ENCODE measurements around the gene FERMT1.
A peak's percentile ranks its signal among the peaks of the same experiment; 100 is the strongest.

FERMT1 gene

DNA sequence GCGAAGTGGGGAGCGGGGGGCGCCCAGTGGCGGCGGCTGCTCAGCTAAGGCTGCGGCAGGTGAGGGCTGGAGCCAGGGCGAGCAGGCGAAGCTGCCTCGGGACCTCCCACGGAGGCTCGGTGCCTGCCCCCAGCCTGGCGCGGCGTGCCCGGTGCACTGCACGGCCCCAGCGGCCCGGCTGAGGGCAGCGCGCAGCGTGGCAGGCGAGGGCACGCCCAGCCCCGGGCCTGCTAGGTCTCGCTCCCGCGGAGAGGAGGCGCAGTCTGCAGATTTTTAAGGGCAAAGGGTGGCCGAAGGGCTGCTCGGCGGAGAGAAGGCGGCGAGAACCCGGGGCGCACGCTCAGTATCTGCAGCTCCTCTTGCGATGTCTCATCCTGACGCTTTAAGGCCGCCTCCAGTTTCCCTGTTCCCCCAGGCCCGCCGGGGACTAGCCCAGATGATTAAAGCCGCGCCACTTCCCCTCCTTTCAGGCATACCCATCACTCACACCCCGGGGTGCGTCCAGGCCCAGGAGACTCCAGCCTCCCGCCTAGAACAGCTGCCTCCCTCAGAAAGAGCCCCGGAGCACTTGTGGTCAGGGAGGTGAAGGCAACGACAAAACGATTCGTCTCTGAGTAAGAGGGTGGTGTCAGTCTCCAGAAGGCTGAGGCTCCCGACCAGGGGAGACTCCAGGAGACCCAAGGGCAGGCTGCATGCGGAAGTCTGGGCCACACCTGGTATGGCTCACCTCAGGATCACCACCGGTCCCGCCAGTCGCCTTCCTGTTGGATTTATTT lies at the start of gene FERMT1:
TSS of gene FERMT1 (minus strand) at position 158 of the 776 bp plus-strand sequence. CDS start 3,476 bp downstream, outside the sequence.
- DNase-seq, result peak; percentile 72

- DNase-seq, result no peak
Measured at GRCh38 chr20:6169251-6169650, 46.4 kb upstream of the FERMT1 start.

- no peak for DNase-seq
Measured at GRCh38 chr20:6168204-6168603, 45.4 kb upstream of the FERMT1 start.

- DNase-seq, result no peak
Measured at GRCh38 chr20:6165346-6165745, 42.5 kb upstream of the FERMT1 start.

GRCh38 chr20:6164421-6165341 lies 41.9 kb upstream of the FERMT1 start:
- DNase-seq, result no peak

DNA sequence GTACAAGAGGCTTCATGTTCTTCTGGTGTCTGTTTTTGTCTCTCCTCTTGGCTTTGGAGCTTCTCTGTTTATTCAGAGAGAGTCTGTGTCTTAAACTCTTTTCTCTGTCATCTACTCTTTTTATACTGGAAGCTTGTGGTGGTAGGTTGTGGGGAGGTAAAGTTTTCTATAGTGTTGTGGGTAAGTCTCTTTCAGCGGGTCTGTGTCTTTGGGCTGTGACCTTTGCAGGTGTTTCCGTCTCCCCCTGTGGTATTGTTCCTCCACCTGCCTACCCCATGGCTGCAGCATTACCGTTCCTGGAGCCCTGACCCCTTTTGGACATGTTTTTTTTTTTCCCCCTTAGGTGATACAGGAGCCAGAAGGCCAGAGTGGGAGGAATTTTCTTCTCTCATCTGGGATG lies 37.9 kb upstream of the FERMT1 start:
- DNase-seq, result no peak

- no peak for DNase-seq
Measured at GRCh38 chr20:6157345-6157744, 34.5 kb upstream of the FERMT1 start.

DNA sequence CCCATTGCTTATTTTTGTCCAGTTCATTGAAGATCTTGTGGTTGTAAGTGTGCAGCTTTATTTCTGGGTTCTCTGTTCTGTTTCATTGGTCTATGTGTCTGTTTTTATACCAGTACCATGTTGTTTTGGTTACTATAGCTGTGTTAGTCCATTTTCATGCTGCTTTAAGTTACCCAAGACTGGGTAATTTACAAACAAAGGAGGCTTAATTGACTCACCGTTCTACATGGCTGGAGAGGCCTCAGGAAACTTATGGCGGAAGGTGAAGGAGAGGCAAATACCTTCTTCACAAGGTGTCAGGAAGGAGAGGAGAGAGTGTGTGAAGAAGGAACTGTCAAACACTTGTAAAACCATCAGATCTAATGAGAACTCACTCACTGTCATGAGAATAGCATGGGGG lies 29.9 kb upstream of the FERMT1 start:
- DNase-seq, result no peak

DNA sequence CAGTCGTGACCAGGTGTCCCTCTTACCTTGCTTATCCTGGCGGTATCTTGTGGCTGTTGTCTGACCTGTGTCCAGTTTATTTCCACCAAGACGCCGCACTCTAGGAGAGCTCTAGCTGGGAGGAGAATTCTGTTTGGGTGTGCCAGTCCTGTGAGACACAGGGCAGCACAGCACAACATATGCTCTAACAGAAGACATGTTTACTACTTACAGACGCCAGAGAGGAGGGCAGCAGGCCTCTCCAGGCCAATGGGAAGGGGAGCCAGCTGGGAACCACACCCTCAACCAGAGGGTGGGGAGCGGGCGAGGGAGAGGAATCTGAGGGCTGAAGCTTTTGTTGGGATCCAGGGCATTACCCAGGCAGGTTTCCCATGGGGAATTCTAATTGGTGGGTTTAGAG lies 25.2 kb upstream of the FERMT1 start:
- no peak for DNase-seq

- peak; percentile 5 for DNase-seq
Measured at GRCh38 chr20:6142348-6142993, 19.6 kb upstream of the FERMT1 start.

- DNase-seq, result peak; percentile 3
Measured at GRCh38 chr20:6140947-6141346, 18.1 kb upstream of the FERMT1 start.

DNA sequence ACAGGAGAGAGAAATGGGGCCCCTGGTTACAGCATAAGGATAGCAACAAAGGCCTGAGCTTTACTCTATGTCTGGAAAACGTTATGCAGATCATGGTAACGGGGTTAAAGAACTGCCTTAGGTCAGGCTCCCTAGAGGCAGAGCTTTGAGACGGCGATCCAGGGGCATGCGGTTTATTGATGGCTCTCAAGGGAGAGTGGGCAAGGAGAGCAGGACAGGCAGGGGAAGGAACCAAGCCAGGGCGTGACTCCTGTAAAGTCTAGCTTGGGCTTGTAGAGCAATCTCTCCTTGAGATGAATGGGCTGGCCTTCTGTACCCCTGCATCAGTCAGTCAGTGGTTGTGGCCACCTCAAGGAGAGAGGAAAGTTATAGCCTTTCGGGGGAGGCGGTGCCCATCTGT lies 12.5 kb upstream of the FERMT1 start:
- DNase-seq, result no peak

DNA sequence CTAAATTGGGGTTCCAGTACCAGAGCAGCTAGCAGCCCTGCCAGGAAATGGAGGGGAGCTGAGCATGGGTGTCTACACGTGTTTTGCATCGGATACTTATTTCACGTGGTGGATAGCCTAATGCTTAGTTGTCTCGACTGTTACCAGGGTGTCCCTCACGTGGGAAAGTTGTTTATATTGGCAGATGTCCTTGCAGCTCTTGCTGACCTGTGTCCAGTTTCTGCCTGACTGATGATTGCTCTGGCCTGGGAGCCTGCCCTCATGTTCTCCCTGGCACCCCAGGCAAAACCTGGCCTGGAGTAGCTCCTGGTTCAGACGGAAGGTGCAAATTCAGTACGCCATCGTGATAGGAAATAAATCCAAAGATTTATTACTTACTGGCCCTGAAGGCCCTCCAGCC lies 11.8 kb upstream of the FERMT1 start:
- DNase-seq, result no peak

DNA sequence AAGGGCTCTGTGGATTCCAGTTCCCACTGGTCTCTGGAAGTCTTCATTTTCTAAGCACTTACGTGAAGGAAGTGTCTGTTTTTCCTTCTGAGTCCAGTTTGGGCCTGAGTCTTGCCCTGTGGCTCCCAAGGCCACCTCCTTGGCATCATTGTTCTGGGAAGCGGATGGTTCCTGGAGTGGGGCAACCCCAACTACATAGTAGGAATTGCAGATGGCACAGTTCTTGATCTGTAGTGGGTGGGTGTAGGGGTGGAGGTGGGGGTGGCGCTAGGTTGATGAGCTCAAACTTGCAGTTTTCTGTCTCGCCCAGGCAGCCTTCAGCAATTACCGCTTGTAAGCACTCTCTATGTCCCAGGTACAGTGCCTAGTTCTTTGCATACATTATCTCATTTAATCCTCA lies 7.2 kb upstream of the FERMT1 start:
- no peak for DNase-seq

- no peak for DNase-seq
Measured at GRCh38 chr20:6127825-6128224, 5.0 kb upstream of the FERMT1 start.

DNA sequence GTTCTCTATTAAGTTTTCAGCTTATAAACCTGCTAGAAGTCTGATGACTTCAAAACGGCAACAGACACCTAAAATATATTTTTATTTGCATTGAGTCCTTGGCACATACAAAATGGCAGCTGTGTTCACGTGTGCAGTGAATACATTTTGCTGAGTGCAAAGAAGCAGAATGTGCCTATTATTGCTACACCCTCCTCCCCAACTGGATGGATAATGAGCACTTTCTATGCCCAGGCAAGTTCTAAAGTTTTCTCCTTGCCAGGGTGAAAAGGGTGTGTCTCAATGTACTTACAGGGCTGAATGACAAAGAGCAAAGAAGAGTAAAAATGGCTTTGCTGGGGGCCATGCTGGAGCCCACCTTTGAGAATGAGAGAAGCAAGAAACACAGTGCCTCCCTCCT lies 4.0 kb upstream of the FERMT1 start:
- DNase-seq, result no peak

DNA sequence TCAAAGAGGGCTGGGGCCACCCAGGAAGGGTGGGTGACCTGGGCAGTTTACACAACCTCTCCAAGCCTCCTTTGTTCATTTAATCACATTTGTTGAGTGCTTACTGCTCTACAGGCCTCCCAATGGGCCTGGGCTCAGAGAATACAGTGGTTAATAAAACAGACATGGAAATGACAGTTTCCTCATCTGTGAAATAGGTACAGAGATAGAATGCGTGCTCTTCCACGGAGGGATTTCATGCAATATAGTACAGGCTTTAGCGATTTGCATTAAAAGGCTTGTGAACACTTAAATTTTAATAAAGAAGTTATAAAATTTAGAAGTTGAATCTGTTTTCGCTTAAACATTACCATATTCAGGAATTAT lies 802 bp upstream of the FERMT1 start:
- DNase-seq, result no peak

- DNase-seq, result no peak
Measured at GRCh38 chr20:6122111-6122872, 538 bp downstream of the FERMT1 start.

DNA sequence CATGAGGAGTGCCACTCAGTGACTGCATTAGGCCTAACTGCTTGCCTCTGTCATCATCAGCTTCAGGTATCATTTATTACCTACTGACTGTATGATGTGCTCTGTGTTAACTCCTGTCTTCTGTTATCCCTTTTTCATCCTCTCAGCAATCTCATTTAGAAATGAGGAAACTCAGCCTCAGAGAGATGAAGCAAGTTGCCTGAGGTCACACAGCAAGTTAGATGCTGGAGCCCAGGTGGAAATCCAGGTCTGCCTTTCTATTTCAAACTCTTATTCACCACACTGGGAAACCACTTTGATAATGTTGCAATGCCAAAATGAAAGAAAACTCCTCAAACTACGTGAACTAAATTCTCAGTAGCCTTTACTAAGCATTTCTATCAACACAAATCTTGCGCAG lies 1.3 kb downstream of the FERMT1 start:
- no peak for DNase-seq

DNA sequence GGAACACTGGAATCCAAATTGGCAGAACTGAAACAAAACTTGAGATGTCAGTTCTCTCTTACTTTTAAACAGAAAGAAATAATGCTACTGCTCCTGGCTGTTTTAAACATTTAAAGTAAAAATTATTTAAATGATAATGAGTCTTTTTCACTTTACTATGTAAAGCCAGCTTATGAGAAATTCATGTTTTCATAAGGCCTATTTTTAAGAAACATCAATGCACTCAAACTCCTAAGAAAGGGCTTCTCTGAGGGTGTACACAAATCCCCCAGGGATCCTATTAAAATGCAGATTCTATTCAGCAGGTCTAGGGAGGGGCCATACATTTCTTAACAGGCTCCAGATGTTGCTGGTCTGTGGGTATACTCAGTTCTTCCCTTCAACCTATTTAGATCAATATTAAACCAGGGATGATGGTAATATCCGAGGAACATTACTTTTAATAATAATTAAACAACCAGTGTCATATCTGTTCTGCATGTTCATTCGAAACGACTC lies 2.3 kb downstream of the FERMT1 start:
- no peak for DNase-seq

DNA sequence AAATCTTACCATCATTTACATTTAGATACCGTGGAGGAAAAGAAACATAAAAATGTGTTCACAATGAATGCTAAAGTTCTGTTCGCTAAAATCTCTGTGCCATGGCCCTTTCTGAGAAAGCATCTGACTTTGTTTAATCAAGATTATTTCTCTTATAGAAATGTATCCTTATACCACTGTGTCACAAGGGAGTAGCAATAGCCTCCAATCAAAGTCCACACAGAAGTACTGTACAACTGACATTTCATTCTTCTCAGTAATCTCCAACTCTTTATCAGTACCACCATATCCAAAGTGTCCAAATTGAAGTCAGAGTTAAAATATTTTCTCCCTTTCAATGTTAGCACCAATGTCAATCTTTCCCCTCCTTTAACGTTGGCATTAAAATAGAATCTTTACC lies 6.1 kb downstream of the FERMT1 start:
- no peak for DNase-seq

DNA sequence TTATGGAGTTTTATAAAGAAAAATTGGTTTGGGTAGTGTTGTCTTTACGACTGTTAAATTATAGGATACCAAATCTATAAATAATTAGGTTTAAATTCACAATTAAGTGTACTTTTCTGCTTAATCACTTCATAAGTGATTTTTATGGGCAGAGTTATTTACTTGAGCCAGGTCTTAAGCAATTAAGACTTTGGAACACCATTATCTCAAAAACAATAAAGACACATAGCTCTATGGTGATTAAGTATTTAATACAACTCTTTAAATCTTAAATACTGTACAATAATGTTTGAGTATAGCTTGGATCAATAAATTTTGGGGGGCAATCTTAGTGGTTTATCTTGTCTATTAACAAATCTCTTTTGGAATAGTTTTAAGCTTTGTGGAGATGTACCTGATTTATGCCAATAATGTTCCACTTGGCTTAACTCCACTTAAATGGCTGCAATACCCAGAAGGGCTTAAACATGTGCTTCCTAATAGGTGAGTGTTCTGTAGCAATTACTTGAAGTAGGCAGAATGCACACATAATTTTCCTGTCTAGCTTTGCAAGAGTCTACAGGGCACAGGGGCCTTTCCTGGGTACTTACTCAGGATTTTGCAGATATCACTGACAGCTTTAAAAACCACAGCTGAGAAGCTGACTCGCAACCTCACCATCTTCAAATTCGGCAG lies 7.5 kb downstream of the FERMT1 start:
- no peak for DNase-seq

Data from T1000 (cell line).